HFF-Myc (cell line): ENCODE measurements around the gene C6orf118.

ENCODE experiments used
- DNase-seq: peaks from one replicate; pipeline ENCODE4 v3.0.0-alpha.2; 2011; ENCODE audit warnings: low read depth; ENCODE audit errors: extremely low read depth
- H3K4me3 ChIP-seq: replicated peaks from 2 replicates; pipeline ENCODE4 v1.5.1; 2011; ENCODE audit warnings: low read depth, mild to moderate bottlenecking, control low read depth, low read length
- CTCF ChIP-seq: IDR thresholded peaks from 2 replicates; pipeline ENCODE4 v1.5.1; 2012; ENCODE audit warnings: mild to moderate bottlenecking, low read depth, low read length, control low read depth; ENCODE audit errors: missing control alignments

The C6orf118 gene

GRCh38 chr6:165274611-165275010 lies 34.8 kb downstream of the C6orf118 start:
- H3K4me3 ChIP-seq, result no peak overlapping the region
- DNase-seq, result no peak
- no peak for TF ChIP-seq CTCF

- DNase-seq, result no peak
- no peak for TF ChIP-seq CTCF
- no peak overlapping the region for H3K4me3 ChIP-seq
Measured at GRCh38 chr6:165272585-165272984, 36.8 kb downstream of the C6orf118 start.

GRCh38 chr6:165268987-165269386 lies 40.4 kb downstream of the C6orf118 start:
- no peak for DNase-seq
- no peak for TF ChIP-seq CTCF
- H3K4me3 ChIP-seq, result no peak overlapping the region

- DNase-seq, result no peak
- no peak for TF ChIP-seq CTCF
- no peak overlapping the region for H3K4me3 ChIP-seq
Measured at GRCh38 chr6:165266621-165267020, 42.8 kb downstream of the C6orf118 start.

GRCh38 chr6:165266191-165266590 lies 43.2 kb downstream of the C6orf118 start:
- TF ChIP-seq CTCF, result no peak
- H3K4me3 ChIP-seq, result no peak overlapping the region
- no peak for DNase-seq

- H3K4me3 ChIP-seq, result no peak overlapping the region
- DNase-seq, result no peak
- TF ChIP-seq CTCF, result no peak
Measured at GRCh38 chr6:165260462-165260861, 48.9 kb downstream of the C6orf118 start.

GRCh38 chr6:165249808-165250207 lies 59.6 kb downstream of the C6orf118 start:
- no peak overlapping the region for H3K4me3 ChIP-seq
- DNase-seq, result no peak
- TF ChIP-seq CTCF, result no peak
